GM12878 (cell line): Measurements from ENCODE around the gene MMP7. TPM values are rescaled to one million over a fixed set of nuclear protein-coding genes. Genes with fewer than 3 reads are reported as not detected.

Experiments used
- CUX1 ChIP-seq: IDR thresholded peaks from 2 replicates; pipeline ENCODE4 v1.6.1; 2012; ENCODE audit warnings: improper control_type of control experiment, low read depth, low read length; ENCODE audit not compliant: insufficient replicate concordance
- EED ChIP-seq: sonication (generic); IDR thresholded peaks from 2 replicates; pipeline ENCODE4 v1.6.1; 2016; ENCODE audit warnings: antibody characterized with exemption, low read depth
- EP300 ChIP-seq, 2 experiments: fragments of 150-350 bp in 1 of 2; IDR thresholded peaks; 2 replicates each; pipeline ENCODE4 v1.6.1; 2011 to 2012; ENCODE audit warnings: low read depth in 2 of 2, low read length in 2 of 2, borderline replicate concordance in 1 of 2, improper control_type of control experiment in 1 of 2, inconsistent platforms in 1 of 2; ENCODE audit not compliant: control insufficient read depth in 1 of 2
- FOS ChIP-seq: IDR thresholded peaks from 3 replicates; pipeline ENCODE4 v1.6.1; 2011; ENCODE audit warnings: borderline replicate concordance; ENCODE audit not compliant: insufficient read length; ENCODE audit errors: extremely low read depth
- FOXK2 ChIP-seq: fragments of 450-650 bp; IDR thresholded peaks from 2 replicates; pipeline ENCODE4 v1.6.1; 2017; ENCODE audit warnings: mild to moderate bottlenecking, moderate library complexity
- FOXM1 ChIP-seq: IDR thresholded peaks from 2 replicates; pipeline ENCODE4 v1.6.1; 2012; ENCODE audit warnings: low read depth, mild to moderate bottlenecking, inconsistent platforms, low read length, moderate library complexity
- IRF4 ChIP-seq: IDR thresholded peaks from 2 replicates; pipeline ENCODE4 v1.6.1; 2011; ENCODE audit warnings: low read depth, low read length
- MEF2A ChIP-seq: IDR thresholded peaks from 2 replicates; pipeline ENCODE4 v1.6.1; 2011; ENCODE audit warnings: low read depth, mild to moderate bottlenecking, low read length, moderate library complexity; ENCODE audit not compliant: insufficient read depth
- MEF2B ChIP-seq: fragments of 450-650 bp; IDR thresholded peaks from 2 replicates; pipeline ENCODE4 v1.6.1; 2018; ENCODE audit warnings: mild to moderate bottlenecking, moderate library complexity; ENCODE audit not compliant: partially characterized antibody, poor library complexity, severe bottlenecking
- MTA2 ChIP-seq: fragments of 450-650 bp; IDR thresholded peaks from 2 replicates; pipeline ENCODE4 v1.6.1; 2016; ENCODE audit warnings: low read depth, mild to moderate bottlenecking, moderate library complexity
- NFYA ChIP-seq: IDR thresholded peaks from 2 replicates; pipeline ENCODE4 v1.6.1; 2011; ENCODE audit warnings: low read depth, mild to moderate bottlenecking, low read length, improper control_type of control experiment, borderline replicate concordance
- RB1 ChIP-seq: fragments of 450-650 bp; formaldehyde crosslinking; IDR thresholded peaks from 2 replicates; pipeline ENCODE4 v1.6.1; 2017; ENCODE audit warnings: mild to moderate bottlenecking, borderline replicate concordance
- SKIL ChIP-seq: fragments of 450-650 bp; IDR thresholded peaks from 2 replicates; pipeline ENCODE4 v1.6.1; 2017; ENCODE audit warnings: mild to moderate bottlenecking, low read depth, inconsistent platforms; ENCODE audit not compliant: poor library complexity, severe bottlenecking
- SMARCA5 ChIP-seq: fragments of 450-650 bp; IDR thresholded peaks from 2 replicates; pipeline ENCODE4 v1.6.1; 2017; ENCODE audit warnings: mild to moderate bottlenecking
- ZBTB33 ChIP-seq: fragments of 450-650 bp; IDR thresholded peaks from 2 replicates; pipeline ENCODE4 v1.6.1; 2017; ENCODE audit warnings: mild to moderate bottlenecking
- ZNF687 ChIP-seq: fragments of 450-650 bp; IDR thresholded peaks from 2 replicates; pipeline ENCODE4 v1.6.1; 2017; ENCODE audit warnings: mild to moderate bottlenecking, moderate library complexity
- ZSCAN29 ChIP-seq: fragments of 450-650 bp; IDR thresholded peaks from 2 replicates; pipeline ENCODE4 v1.6.1; 2017; ENCODE audit warnings: mild to moderate bottlenecking, moderate library complexity
- polyA plus RNA-seq, 11 experiments: library from polyadenylated mRNA; depleted of rRNA in 4 of 11; unstranded in 6 of 11; stranded (reverse) in 5 of 11; fragments of >200 nt; fragmentation: Nextera tagmentation in 4 of 11; fragmentation: Illumina TruSeq in 1 of 11; extraction: Ambion mirVana in 4 of 11; extraction: Trizol in 1 of 11; gene quantifications; 1 replicate in 1 of 11; 2 replicates in 10 of 11; pipeline versions ENCODE4 v1.2.1 to v1.2.3, GENCODE V29; 2011 to 2016; ENCODE audit warnings: inconsistent platforms in 2 of 11, missing spikeins in 2 of 11, low read depth in 1 of 11
- total RNA-seq, 4 experiments: library from RNA; depleted of rRNA in 3 of 4; stranded (reverse); fragments of >200 nt in 3 of 4; fragmentation: Illumina TruSeq in 1 of 4; extraction: Trizol in 1 of 4; gene quantifications; 2 replicates each; pipeline versions ENCODE4 v1.2.1 to v1.2.3, GENCODE V29; 2013 to 2021

MMP7 gene
- total and polyA plus RNA-seq, 10 of the 15 experiments (the other 5 are each of a cell fraction or from before 2014, with no cell fraction given) = 0.63 to 18.0 (median 1.1) TPM

- TF ChIP-seq CUX1 (no peak), NFYA (no peak), MTA2 (peak; percentile 3; the same call in 1 of the 2 replicates), MEF2B (peak; percentile 53), EED (no peak), SKIL (peak; percentile 11), ZSCAN29 (no peak), EP300 (IDR thresholded peaks at IDR 0.05; ENCODE audit: borderline replicate concordance in 1 of 2, control insufficient read depth in 1 of 2, low read depth in 2 of 2, low read length in 2 of 2) (peak; percentile 6 to 30; a peak in 1 of 4 replicates), SMARCA5 (no peak), ZBTB33 (no peak), RB1 (no peak), FOXM1 (0 out of 2 replicates have a peak, but pooled peaks have one; percentile 52), MEF2A (peak; percentile 85), IRF4 (no peak), FOS (no peak), FOXK2 (no peak), ZNF687 (peak; percentile 68)
These were observed 29.3 kb upstream of the MMP7 start (continued) for GRCh38 chr11:102559839-102560238.
